HEK293 (cell line): ENCODE results near the gene LCN9.

Experiments used
- CTCF ChIA-PET: fragments of 350-600 bp; formaldehyde crosslinking; extraction: SDS; loops from one replicate; lab custom pipeline; 2021; ENCODE audit warnings: antibody characterized with exemption; lab: Yijun Ruan, JAX
- POLR2A ChIA-PET: fragments of 300-600 bp; formaldehyde crosslinking; extraction: SDS; loops from one replicate; lab custom pipeline; 2020; ENCODE audit warnings: antibody characterized with exemption, inconsistent platforms; lab: Yijun Ruan, JAX
- H3K27ac ChIP-seq: fragments of 200-500 bp; sonication (Bioruptor generic); 2 replicates; pipeline ENCODE4 v1.5.1; 2014; ENCODE audit warnings: low read depth, low read length, control low read depth, inconsistent platforms; ENCODE audit errors: extremely low read depth
- H3K36me3 ChIP-seq, 2 experiments: fragments of 200-500 bp in 1 of 2; sonication (Bioruptor generic) in 1 of 2; 1 replicate in 1 of 2; 2 replicates in 1 of 2; pipeline ENCODE4 v1.5.1; 2014 to 2017; ENCODE audit warnings: inconsistent platforms in 2 of 2, low read length in 2 of 2; ENCODE audit not compliant: control insufficient read depth in 2 of 2, insufficient read depth in 1 of 2
- H3K4me1 ChIP-seq: fragments of 200-500 bp; sonication (Bioruptor generic); 2 replicates; pipeline ENCODE4 v1.5.1; 2014; ENCODE audit warnings: mild to moderate bottlenecking, low read length, inconsistent platforms; ENCODE audit not compliant: control insufficient read depth, insufficient read depth
- H3K4me3 ChIP-seq: 2 replicates; pipeline ENCODE4 v1.5.1; 2011; ENCODE audit warnings: low read depth, mild to moderate bottlenecking, control low read depth, low read length, moderate library complexity
- H3K9me3 ChIP-seq: fragments of 200-500 bp; sonication (Bioruptor generic); 2 replicates; pipeline ENCODE4 v1.5.1; 2014; ENCODE audit warnings: low read depth, low read length, inconsistent platforms; ENCODE audit not compliant: control insufficient read depth, insufficient read depth
- KLF7 ChIP-seq: fragments of 450-650 bp; formaldehyde crosslinking; IDR thresholded peaks from 2 replicates; pipeline ENCODE4 v1.5.1; 2016; ENCODE audit warnings: missing biosample characterization, missing genetic modification characterization, borderline replicate concordance
- MZF1 ChIP-seq: fragments of 450-650 bp; formaldehyde crosslinking; IDR thresholded peaks from 2 replicates; pipeline ENCODE4 v1.5.1; 2017; ENCODE audit warnings: missing biosample characterization, missing genetic modification characterization, borderline replicate concordance
- OSR2 ChIP-seq: fragments of 450-650 bp; formaldehyde crosslinking; IDR thresholded peaks from 2 replicates; pipeline ENCODE4 v1.5.1; 2016; ENCODE audit warnings: missing biosample characterization, missing genetic modification characterization
- OVOL3 ChIP-seq: fragments of 450-650 bp; formaldehyde crosslinking; IDR thresholded peaks from 2 replicates; pipeline ENCODE4 v1.5.1; 2016; ENCODE audit warnings: missing biosample characterization, missing genetic modification characterization
- PRDM1 ChIP-seq: fragments of 450-650 bp; formaldehyde crosslinking; IDR thresholded peaks from 2 replicates; pipeline ENCODE4; 2016; ENCODE audit warnings: missing biosample characterization, missing genetic modification characterization
- PRDM4 ChIP-seq: fragments of 450-650 bp; formaldehyde crosslinking; IDR thresholded peaks from 2 replicates; pipeline ENCODE4 v1.5.1; 2017; ENCODE audit warnings: missing biosample characterization, missing genetic modification characterization
- WT1 ChIP-seq: fragments of 450-650 bp; formaldehyde crosslinking; IDR thresholded peaks from 2 replicates; pipeline ENCODE4 v1.5.1; 2016; ENCODE audit warnings: missing biosample characterization, missing genetic modification characterization
- YY2 ChIP-seq: fragments of 450-650 bp; formaldehyde crosslinking; IDR thresholded peaks from 2 replicates; pipeline ENCODE4 v1.5.1; 2016; ENCODE audit warnings: missing biosample characterization, missing genetic modification characterization
- ZNF121 ChIP-seq: fragments of 450-650 bp; formaldehyde crosslinking; IDR thresholded peaks from 2 replicates; pipeline ENCODE4 v1.5.1; 2016; ENCODE audit warnings: missing biosample characterization, missing genetic modification characterization
- ZNF175 ChIP-seq: fragments of 450-650 bp; formaldehyde crosslinking; IDR thresholded peaks from 2 replicates; pipeline ENCODE4 v1.5.1; 2016; ENCODE audit warnings: missing biosample characterization, missing genetic modification characterization
- ZNF354C ChIP-seq: fragments of 450-650 bp; formaldehyde crosslinking; IDR thresholded peaks from 2 replicates; pipeline ENCODE4 v1.5.1; 2016; ENCODE audit warnings: missing biosample characterization, missing genetic modification characterization, low read depth, borderline replicate concordance
- ZNF404 ChIP-seq: fragments of 450-650 bp; formaldehyde crosslinking; IDR thresholded peaks from 2 replicates; pipeline ENCODE4 v1.5.1; 2017; ENCODE audit warnings: missing biosample characterization, missing genetic modification characterization
- ZNF596 ChIP-seq: fragments of 450-650 bp; IDR thresholded peaks from 2 replicates; pipeline ENCODE4 v1.5.0; 2018; ENCODE audit warnings: missing biosample characterization, mild to moderate bottlenecking, missing genetic modification characterization, moderate library complexity
- ZNF692 ChIP-seq: fragments of 450-650 bp; formaldehyde crosslinking; IDR thresholded peaks from 2 replicates; pipeline ENCODE4 v1.5.1; 2016; ENCODE audit warnings: missing biosample characterization, missing genetic modification characterization
- ZNF701 ChIP-seq: fragments of 450-650 bp; formaldehyde crosslinking; IDR thresholded peaks from 2 replicates; pipeline ENCODE4 v1.5.1; 2016; ENCODE audit warnings: missing biosample characterization, missing genetic modification characterization
- ZNF843 ChIP-seq: fragments of 450-650 bp; formaldehyde crosslinking; IDR thresholded peaks from 2 replicates; pipeline ENCODE4 v1.5.1; 2016; ENCODE audit warnings: missing biosample characterization, missing genetic modification characterization
- ZSCAN5A ChIP-seq: fragments of 450-650 bp; formaldehyde crosslinking; IDR thresholded peaks from 2 replicates; pipeline ENCODE4 v1.5.1; 2016; ENCODE audit warnings: missing biosample characterization, missing genetic modification characterization
- TF ChIP-seq, protein P1 (sequence below): fragments of 450-650 bp; formaldehyde crosslinking; conservative IDR thresholded peaks from 2 replicates; pipeline ENCODE4 v1.5.1; 2016; ENCODE audit warnings: low read depth, missing biosample characterization, missing genetic modification characterization
- TF ChIP-seq, protein P2 (sequence below): IDR thresholded peaks from 2 replicates; pipeline ENCODE4 v1.6.1; 2011; ENCODE audit warnings: mild to moderate bottlenecking, low read depth, low read length, borderline replicate concordance

The LCN9 gene

GRCh38 chr9:135660407-135660806, 2.7 kb upstream of the LCN9 start (continued):
- TF ChIP-seq ZSCAN5A (tag by site-specific recombination) = no peak
- TF ChIP-seq ZNF843 (tag by site-specific recombination) = no peak
- no peak for TF ChIP-seq ZNF121
- TF ChIP-seq, all 188 proteins: peak for 0

- CTCF ChIA-PET = interaction anchor here (1.1 kb wide), 1 partner anchor 32 kb away, joined by 3 read pairs; no protein-coding TSS in a partner anchor
- TF ChIP-seq MZF1 (tag by site-specific recombination) (no peak), YY2 (tag by site-specific recombination) (no peak), ZNF596 (tag by site-specific recombination) (no peak), ZNF692 (tag by site-specific recombination) (no peak), WT1 (tag by site-specific recombination) (no peak), ZNF404 (tag by site-specific recombination) (no peak), ZNF175 (tag by site-specific recombination) (no peak), ZNF701 (no peak), PRDM4 (tag by site-specific recombination) (no peak), OSR2 (no peak), OVOL3 (no peak), ZNF354C (tag by site-specific recombination) (no peak), KLF7 (no peak), PRDM1 (tag by site-specific recombination) (no peak)
- TF ChIP-seq, protein P1, sequence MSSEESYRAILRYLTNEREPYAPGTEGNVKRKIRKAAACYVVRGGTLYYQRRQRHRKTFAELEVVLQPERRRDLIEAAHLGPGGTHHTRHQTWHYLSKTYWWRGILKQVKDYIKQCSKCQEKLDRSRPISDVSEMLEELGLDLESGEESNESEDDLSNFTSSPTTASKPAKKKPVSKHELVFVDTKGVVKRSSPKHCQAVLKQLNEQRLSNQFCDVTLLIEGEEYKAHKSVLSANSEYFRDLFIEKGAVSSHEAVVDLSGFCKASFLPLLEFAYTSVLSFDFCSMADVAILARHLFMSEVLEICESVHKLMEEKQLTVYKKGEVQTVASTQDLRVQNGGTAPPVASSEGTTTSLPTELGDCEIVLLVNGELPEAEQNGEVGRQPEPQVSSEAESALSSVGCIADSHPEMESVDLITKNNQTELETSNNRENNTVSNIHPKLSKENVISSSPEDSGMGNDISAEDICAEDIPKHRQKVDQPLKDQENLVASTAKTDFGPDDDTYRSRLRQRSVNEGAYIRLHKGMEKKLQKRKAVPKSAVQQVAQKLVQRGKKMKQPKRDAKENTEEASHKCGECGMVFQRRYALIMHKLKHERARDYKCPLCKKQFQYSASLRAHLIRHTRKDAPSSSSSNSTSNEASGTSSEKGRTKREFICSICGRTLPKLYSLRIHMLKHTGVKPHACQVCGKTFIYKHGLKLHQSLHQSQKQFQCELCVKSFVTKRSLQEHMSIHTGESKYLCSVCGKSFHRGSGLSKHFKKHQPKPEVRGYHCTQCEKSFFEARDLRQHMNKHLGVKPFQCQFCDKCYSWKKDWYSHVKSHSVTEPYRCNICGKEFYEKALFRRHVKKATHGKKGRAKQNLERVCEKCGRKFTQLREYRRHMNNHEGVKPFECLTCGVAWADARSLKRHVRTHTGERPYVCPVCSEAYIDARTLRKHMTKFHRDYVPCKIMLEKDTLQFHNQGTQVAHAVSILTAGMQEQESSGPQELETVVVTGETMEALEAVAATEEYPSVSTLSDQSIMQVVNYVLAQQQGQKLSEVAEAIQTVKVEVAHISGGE (tag by site-specific recombination) = no peak
- TF ChIP-seq, protein P2, sequence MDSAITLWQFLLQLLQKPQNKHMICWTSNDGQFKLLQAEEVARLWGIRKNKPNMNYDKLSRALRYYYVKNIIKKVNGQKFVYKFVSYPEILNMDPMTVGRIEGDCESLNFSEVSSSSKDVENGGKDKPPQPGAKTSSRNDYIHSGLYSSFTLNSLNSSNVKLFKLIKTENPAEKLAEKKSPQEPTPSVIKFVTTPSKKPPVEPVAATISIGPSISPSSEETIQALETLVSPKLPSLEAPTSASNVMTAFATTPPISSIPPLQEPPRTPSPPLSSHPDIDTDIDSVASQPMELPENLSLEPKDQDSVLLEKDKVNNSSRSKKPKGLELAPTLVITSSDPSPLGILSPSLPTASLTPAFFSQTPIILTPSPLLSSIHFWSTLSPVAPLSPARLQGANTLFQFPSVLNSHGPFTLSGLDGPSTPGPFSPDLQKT = no peak
- H3K4me1 ChIP-seq = no peaks in the 10 kb centered on the region
- H3K36me3 ChIP-seq = no peaks in the 10 kb centered on the region
- H3K9me3 ChIP-seq = no peaks in the 10 kb centered on the region
- H3K27ac ChIP-seq = no peak overlapping the region
- POLR2A ChIA-PET = no interaction called here
- no peak overlapping the region for H3K4me3 ChIP-seq
Measured at GRCh38 chr9:135661816-135662560, 1.1 kb upstream of the LCN9 start.
